DND-41 (cell line): Measurements from ENCODE around the gene MARCHF3.
"Not testable (repeated sequence)": the region's sequence is repeated elsewhere in the genome, so short reads cannot be mapped to it uniquely, and the experiment has no call there.

Source experiments
- ATAC-seq: fragments of 200-7000 bp; cut with Tn5 transposase; 3 replicates; pipeline ENCODE4 v1.9.1; 2021; ENCODE audit warnings: low read depth; ENCODE audit not compliant: insufficient read depth
- DNase-seq: peaks from one replicate; pipeline ENCODE4 v3.0.0-alpha.2; 2020
- H2AFZ ChIP-seq: 2 replicates; pipeline ENCODE4 v1.6.0; 2012; ENCODE audit warnings: low read depth, low read length
- H3K27ac ChIP-seq: 2 replicates; pipeline ENCODE4 v1.5.1; 2012; ENCODE audit warnings: low read length, inconsistent platforms
- H3K27me3 ChIP-seq: fragments of 200-600 bp; sonication (generic); 2 replicates; pipeline ENCODE4 v1.6.0; 2012; ENCODE audit warnings: low read length, mild to moderate bottlenecking, inconsistent platforms; ENCODE audit not compliant: insufficient read depth, poor library complexity
- H3K36me3 ChIP-seq: 2 replicates; pipeline ENCODE4 v1.5.1; 2012; ENCODE audit warnings: low read length, inconsistent platforms; ENCODE audit not compliant: insufficient read depth
- H3K4me1 ChIP-seq: 2 replicates; pipeline ENCODE4 v1.5.1; 2012; ENCODE audit warnings: mild to moderate bottlenecking, low read length; ENCODE audit not compliant: insufficient read depth
- H3K4me2 ChIP-seq: 2 replicates; pipeline ENCODE4 v1.6.0; 2012; ENCODE audit warnings: mild to moderate bottlenecking, moderate library complexity, low read length, inconsistent platforms; ENCODE audit not compliant: insufficient read depth
- H3K4me3 ChIP-seq, 2 experiments: fragments of 200-600 bp in 1 of 2; shearing (Covaris generic) in 1 of 2; 2 replicates each; pipeline ENCODE4 v1.5.1; 2012 to 2016; ENCODE audit warnings: inconsistent platforms in 2 of 2, low read length in 2 of 2, mild to moderate bottlenecking in 2 of 2, low read depth in 1 of 2, moderate library complexity in 1 of 2
- H3K79me2 ChIP-seq: 2 replicates; pipeline ENCODE4 v1.6.0; 2012; ENCODE audit warnings: low read length, inconsistent platforms; ENCODE audit not compliant: insufficient read depth
- H3K9ac ChIP-seq: 2 replicates; pipeline ENCODE4 v1.6.0; 2012; ENCODE audit warnings: low read depth, mild to moderate bottlenecking, inconsistent platforms, low read length, moderate library complexity
- H3K9me3 ChIP-seq: 2 replicates; pipeline ENCODE4 v1.5.1; 2012; ENCODE audit warnings: low read length, moderate library complexity, mild to moderate bottlenecking, inconsistent platforms; ENCODE audit not compliant: insufficient read depth, severe bottlenecking
- H4K20me1 ChIP-seq: 2 replicates; pipeline ENCODE4 v1.6.0; 2012; ENCODE audit warnings: low read length; ENCODE audit not compliant: insufficient read depth
- CTCF ChIP-seq: IDR thresholded peaks from 2 replicates; pipeline ENCODE4 v1.5.1; 2012; ENCODE audit warnings: borderline replicate concordance, low read length, moderate library complexity, mild to moderate bottlenecking; ENCODE audit not compliant: poor library complexity, severe bottlenecking; ENCODE audit errors: extremely low read depth
- EZH2 ChIP-seq: IDR thresholded peaks from 3 replicates; pipeline ENCODE4 v1.6.1; 2012; ENCODE audit warnings: borderline replicate concordance, low read depth, mild to moderate bottlenecking, moderate library complexity, low read length, inconsistent platforms; ENCODE audit not compliant: severe bottlenecking

Gene MARCHF3

GRCh38 chr5:126947146-126948010, 83.0 kb downstream of the MARCHF3 start:
- H2AFZ ChIP-seq = no peak overlapping the region
- H3K4me2 ChIP-seq = no peak overlapping the region
- TF ChIP-seq EZH2 (no peak), CTCF (no peak)
- no peaks in the 10 kb centered on the region for H3K9me3 ChIP-seq
- no peak overlapping the region for H3K4me3 ChIP-seq
- H3K79me2 ChIP-seq = no peaks in the 10 kb centered on the region
- no peaks in the 10 kb centered on the region for H4K20me1 ChIP-seq
- H3K9ac ChIP-seq = no peak overlapping the region
- H3K4me1 ChIP-seq = no peaks in the 10 kb centered on the region
- no peak overlapping the region for H3K27ac ChIP-seq
- no peak for ATAC-seq
- no peak for DNase-seq
- H3K36me3 ChIP-seq = no peaks in the 10 kb centered on the region
- no peaks in the 10 kb centered on the region for H3K27me3 ChIP-seq

- not testable (repeated sequence) for H3K9me3 ChIP-seq, H3K27me3 ChIP-seq, H3K9ac ChIP-seq, ATAC-seq, H4K20me1 ChIP-seq, H3K36me3 ChIP-seq, H3K79me2 ChIP-seq, DNase-seq, H3K4me2 ChIP-seq, H2AFZ ChIP-seq, H3K4me3 ChIP-seq, H3K4me1 ChIP-seq, H3K27ac ChIP-seq
These were observed 87.5 kb downstream of the MARCHF3 start for GRCh38 chr5:126942908-126943307.

GRCh38 chr5:126941403-126941802, 89.0 kb downstream of the MARCHF3 start:
- Histone ChIP-seq H3K36me3 (no peaks in the 10 kb centered on the region), H3K27ac (no peak overlapping the region), H3K4me3 (no peak overlapping the region), H3K4me1 (no peaks in the 10 kb centered on the region), H4K20me1 (no peaks in the 10 kb centered on the region), H3K4me2 (no peak overlapping the region), H2AFZ (no peak overlapping the region), H3K79me2 (no peaks in the 10 kb centered on the region), H3K9ac (no peak overlapping the region), H3K9me3 (no peaks in the 10 kb centered on the region), H3K27me3 (no peaks in the 10 kb centered on the region)
- TF ChIP-seq EZH2 (no peak), CTCF (no peak)
- ATAC-seq (no peak), DNase-seq (no peak)

GRCh38 chr5:126939887-126940286, 90.5 kb downstream of the MARCHF3 start:
- Histone ChIP-seq H3K79me2 (no peaks in the 10 kb centered on the region), H3K27me3 (no peaks in the 10 kb centered on the region), H3K9ac (no peak overlapping the region), H3K4me1 (no peaks in the 10 kb centered on the region), H3K27ac (no peak overlapping the region), H3K36me3 (no peaks in the 10 kb centered on the region), H3K9me3 (no peaks in the 10 kb centered on the region), H3K4me2 (no peak overlapping the region), H2AFZ (no peak overlapping the region), H4K20me1 (no peaks in the 10 kb centered on the region), H3K4me3 (no peak overlapping the region)
- no peak for TF ChIP-seq EZH2
- TF ChIP-seq CTCF = no peak
- ATAC-seq (no peak), DNase-seq (no peak)
